ENCODE data around the gene DDX1.

Gene DDX1

GRCh38 chr2:15662026-15662425, 70.4 kb downstream of the DDX1 start:
- Histone ChIP-seq H4K8ac (ENCODE audit: low read length) (no peak overlapping the region), H3K23ac (ENCODE audit: low read length in 2 of 2) (no peak overlapping the region), H2AFZ (ENCODE audit: low read depth, low read length) (no peak overlapping the region), H2AK5ac (ENCODE audit: low read length, severe bottlenecking) (no peak overlapping the region), H3K18ac (ENCODE audit: low read depth in 1 of 2, low read length in 2 of 2) (no peak overlapping the region), H3K27ac (ENCODE audit: low read length, poor library complexity, severe bottlenecking) (no peak overlapping the region), H2BK12ac (ENCODE audit: low read length in 2 of 2) (no peak overlapping the region), H3K14ac (ENCODE audit: low read length in 2 of 2) (no peak overlapping the region), H3K9me3 (ENCODE audit: control insufficient read depth, low read length) (peaks cover 16% of the 10 kb centered on the region), H3K4ac (ENCODE audit: low read depth in 1 of 2, low read length in 2 of 2) (no peak overlapping the region), H3K4me1 (ENCODE audit: control insufficient read depth, insufficient read depth, low read depth, low read length) (no peaks in the 10 kb centered on the region), H3K9ac (ENCODE audit: low read length) (no peak overlapping the region), H3K27me3 (ENCODE audit: control insufficient read depth in 1 of 2, insufficient read depth in 1 of 2, low read length in 2 of 2) (peaks cover 4 to 19% of the 10 kb centered on the region in 2 experiments), H3K36me3 (ENCODE audit: control insufficient read depth in 1 of 2, insufficient read depth in 2 of 2, low read depth in 1 of 2, low read length in 2 of 2) (no peaks in the 10 kb centered on the region), H3K4me3 (ENCODE audit: insufficient read depth in 1 of 2, low read depth in 1 of 2, low read length in 2 of 2) (no peak overlapping the region), H2BK15ac (ENCODE audit: low read depth, poor library complexity, severe bottlenecking) (no peak overlapping the region), H3K79me1 (replicated peaks; ENCODE audit: low read length, poor library complexity, severe bottlenecking) (no peaks in the 10 kb centered on the region), H3K4me2 (ENCODE audit: low read length, poor library complexity, severe bottlenecking) (no peak overlapping the region), H2BK5ac (ENCODE audit: low read depth, low read length, poor library complexity, severe bottlenecking) (no peak overlapping the region), H4K91ac (ENCODE audit: low read length) (no peak overlapping the region), H2BK120ac (ENCODE audit: low read depth, low read length) (no peak overlapping the region)
- no peak for DNase-seq
- WGBS: 93% methylated on average over 4 of the region's 4 CpGs

GRCh38 chr2:15662579-15662978, 70.9 kb downstream of the DDX1 start:
- Histone ChIP-seq H2BK12ac (ENCODE audit: low read length in 2 of 2) (no peak overlapping the region), H3K18ac (ENCODE audit: low read depth in 1 of 2, low read length in 2 of 2) (no peak overlapping the region), H2BK120ac (ENCODE audit: low read depth, low read length) (no peak overlapping the region), H3K4ac (ENCODE audit: low read depth in 1 of 2, low read length in 2 of 2) (no peak overlapping the region), H3K9me3 (ENCODE audit: control insufficient read depth, low read length) (peaks cover 16% of the 10 kb centered on the region), H3K4me2 (ENCODE audit: low read length, poor library complexity, severe bottlenecking) (no peak overlapping the region), H3K79me1 (replicated peaks; ENCODE audit: low read length, poor library complexity, severe bottlenecking) (no peaks in the 10 kb centered on the region), H2BK15ac (ENCODE audit: low read depth, poor library complexity, severe bottlenecking) (no peak overlapping the region), H2AK5ac (ENCODE audit: low read length, severe bottlenecking) (no peak overlapping the region), H3K9ac (ENCODE audit: low read length) (no peak overlapping the region), H3K36me3 (ENCODE audit: control insufficient read depth in 1 of 2, insufficient read depth in 2 of 2, low read depth in 1 of 2, low read length in 2 of 2) (no peaks in the 10 kb centered on the region), H3K27ac (ENCODE audit: low read length, poor library complexity, severe bottlenecking) (no peak overlapping the region), H2AFZ (ENCODE audit: low read depth, low read length) (no peak overlapping the region), H4K91ac (ENCODE audit: low read length) (no peak overlapping the region), H3K4me3 (ENCODE audit: insufficient read depth in 1 of 2, low read depth in 1 of 2, low read length in 2 of 2) (no peak overlapping the region), H3K14ac (ENCODE audit: low read length in 2 of 2) (no peak overlapping the region), H4K8ac (ENCODE audit: low read length) (no peak overlapping the region), H3K27me3 (ENCODE audit: control insufficient read depth in 1 of 2, insufficient read depth in 1 of 2, low read length in 2 of 2) (peaks cover 4 to 19% of the 10 kb centered on the region in 2 experiments), H3K23ac (ENCODE audit: low read length in 2 of 2) (no peak overlapping the region), H3K4me1 (ENCODE audit: control insufficient read depth, insufficient read depth, low read depth, low read length) (no peaks in the 10 kb centered on the region), H2BK5ac (ENCODE audit: low read depth, low read length, poor library complexity, severe bottlenecking) (no peak overlapping the region)
- WGBS: 86% methylated on average over 9 of the region's 9 CpGs
- DNase-seq: no peak

- Histone ChIP-seq H3K14ac (ENCODE audit: low read length in 2 of 2) (no peak overlapping the region), H4K8ac (ENCODE audit: low read length) (no peak overlapping the region), H3K23ac (ENCODE audit: low read length in 2 of 2) (no peak overlapping the region), H2BK120ac (ENCODE audit: low read depth, low read length) (no peak overlapping the region), H4K91ac (ENCODE audit: low read length) (no peak overlapping the region), H3K9me3 (ENCODE audit: control insufficient read depth, low read length) (peaks cover 8% of the 10 kb centered on the region), H3K79me1 (replicated peaks; ENCODE audit: low read length, poor library complexity, severe bottlenecking) (no peaks in the 10 kb centered on the region), H3K18ac (ENCODE audit: low read depth in 1 of 2, low read length in 2 of 2) (no peak overlapping the region), H3K4me3 (ENCODE audit: insufficient read depth in 1 of 2, low read depth in 1 of 2, low read length in 2 of 2) (no peak overlapping the region), H3K27me3 (ENCODE audit: control insufficient read depth in 1 of 2, insufficient read depth in 1 of 2, low read length in 2 of 2) (peaks cover 2 to 16% of the 10 kb centered on the region in 2 experiments), H2BK12ac (ENCODE audit: low read length in 2 of 2) (no peak overlapping the region), H3K27ac (ENCODE audit: low read length, poor library complexity, severe bottlenecking) (no peak overlapping the region), H3K36me3 (ENCODE audit: control insufficient read depth in 1 of 2, insufficient read depth in 2 of 2, low read depth in 1 of 2, low read length in 2 of 2) (no peaks in the 10 kb centered on the region), H2AK5ac (ENCODE audit: low read length, severe bottlenecking) (no peak overlapping the region), H3K4ac (ENCODE audit: low read depth in 1 of 2, low read length in 2 of 2) (no peak overlapping the region), H2BK5ac (ENCODE audit: low read depth, low read length, poor library complexity, severe bottlenecking) (no peak overlapping the region), H2BK15ac (ENCODE audit: low read depth, poor library complexity, severe bottlenecking) (no peak overlapping the region), H3K4me1 (ENCODE audit: control insufficient read depth, insufficient read depth, low read depth, low read length) (peaks cover 2% of the 10 kb centered on the region), H2AFZ (ENCODE audit: low read depth, low read length) (no peak overlapping the region), H3K4me2 (ENCODE audit: low read length, poor library complexity, severe bottlenecking) (no peak overlapping the region), H3K9ac (ENCODE audit: low read length) (no peak overlapping the region)
- 96% methylated on average over 4 of the region's 4 CpGs for WGBS
- DNase-seq: no peak
These were observed 72.1 kb downstream of the DDX1 start for GRCh38 chr2:15663802-15664201.

- Histone ChIP-seq H3K4me2 (ENCODE audit: low read length, poor library complexity, severe bottlenecking) (no peak overlapping the region), H3K9ac (ENCODE audit: low read length) (no peak overlapping the region), H3K9me3 (ENCODE audit: control insufficient read depth, low read length) (peaks cover 3% of the 10 kb centered on the region), H3K14ac (ENCODE audit: low read length in 2 of 2) (no peak overlapping the region), H3K18ac (ENCODE audit: low read depth in 1 of 2, low read length in 2 of 2) (no peak overlapping the region), H2AK5ac (ENCODE audit: low read length, severe bottlenecking) (no peak overlapping the region), H3K4me3 (ENCODE audit: insufficient read depth in 1 of 2, low read depth in 1 of 2, low read length in 2 of 2) (no peak overlapping the region), H2BK5ac (ENCODE audit: low read depth, low read length, poor library complexity, severe bottlenecking) (no peak overlapping the region), H2BK120ac (ENCODE audit: low read depth, low read length) (no peak overlapping the region), H4K91ac (ENCODE audit: low read length) (no peak overlapping the region), H3K79me1 (replicated peaks; ENCODE audit: low read length, poor library complexity, severe bottlenecking) (no peaks in the 10 kb centered on the region), H3K4me1 (ENCODE audit: control insufficient read depth, insufficient read depth, low read depth, low read length) (peaks cover 5% of the 10 kb centered on the region), H2AFZ (ENCODE audit: low read depth, low read length) (no peak overlapping the region), H4K8ac (ENCODE audit: low read length) (no peak overlapping the region), H2BK15ac (ENCODE audit: low read depth, poor library complexity, severe bottlenecking) (no peak overlapping the region), H3K27ac (ENCODE audit: low read length, poor library complexity, severe bottlenecking) (no peak overlapping the region), H3K23ac (ENCODE audit: low read length in 2 of 2) (no peak overlapping the region), H3K36me3 (ENCODE audit: control insufficient read depth in 1 of 2, insufficient read depth in 2 of 2, low read depth in 1 of 2, low read length in 2 of 2) (no peaks in the 10 kb centered on the region), H3K4ac (ENCODE audit: low read depth in 1 of 2, low read length in 2 of 2) (no peak overlapping the region), H3K27me3 (ENCODE audit: control insufficient read depth in 1 of 2, insufficient read depth in 1 of 2, low read length in 2 of 2) (peaks cover 0 to 16% of the 10 kb centered on the region in 2 experiments), H2BK12ac (ENCODE audit: low read length in 2 of 2) (no peak overlapping the region)
- no peak for DNase-seq
- WGBS: 68% methylated on average over 27 of the region's 31 CpGs
These were observed 72.8 kb downstream of the DDX1 start for GRCh38 chr2:15664273-15665066.
